ENCODE results near the gene MS4A13.

- TF ChIP-seq ZBTB17 (tag by site-specific recombination; IDR thresholded peaks at IDR 0.05) (no peak), CTCF (tag by site-specific recombination; IDR thresholded peaks at IDR 0.05) (no peak), ZNF529 (tag by site-specific recombination; IDR thresholded peaks at IDR 0.05; ENCODE audit: insufficient replicate concordance) (no peak), ZNF311 (tag by site-specific recombination; IDR thresholded peaks at IDR 0.05; ENCODE audit: borderline replicate concordance) (no peak)
- TF ChIP-seq, protein P1, sequence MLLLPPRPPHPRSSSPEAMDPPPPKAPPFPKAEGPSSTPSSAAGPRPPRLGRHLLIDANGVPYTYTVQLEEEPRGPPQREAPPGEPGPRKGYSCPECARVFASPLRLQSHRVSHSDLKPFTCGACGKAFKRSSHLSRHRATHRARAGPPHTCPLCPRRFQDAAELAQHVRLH (tag by site-specific recombination; IDR thresholded peaks at IDR 0.05), result no peak
These were observed 46.1 kb downstream of the MS4A13 start for GRCh38 chr11:60561254-60561653.

Measured in HEK293 (cell line).